Lower lobe of right lung (tissue), 2 donors: Measurements from ENCODE around the gene SUSD4. TPM values are rescaled to one million over a fixed set of nuclear protein-coding genes. Genes with fewer than 3 reads are reported as not detected.

Experiments used
- ATAC-seq, 2 donors: fragments of 200-7000 bp; cut with Tn5 transposase; one replicate each; pipeline ENCODE4 v1.9.1; 2020 to 2022; ENCODE audit warnings: mild to moderate bottlenecking in 2 of 2, moderate library complexity in 2 of 2
- DNase-seq: peaks from one replicate; pipeline ENCODE4 v3.0.0-alpha.2; 2020
- H3K27ac ChIP-seq: fragments of 200-600 bp; one replicate; pipeline ENCODE4 v1.8.0; 2022
- H3K27me3 ChIP-seq: fragments of 200-600 bp; one replicate; pipeline ENCODE4 v1.8.0; 2022; ENCODE audit warnings: low read depth
- H3K36me3 ChIP-seq: fragments of 200-600 bp; one replicate; pipeline ENCODE4 v1.8.0; 2022; ENCODE audit warnings: mild to moderate bottlenecking
- H3K4me1 ChIP-seq: fragments of 200-600 bp; one replicate; pipeline ENCODE4 v1.8.0; 2022
- H3K4me3 ChIP-seq: fragments of 200-600 bp; one replicate; pipeline ENCODE4 v1.8.0; 2022; ENCODE audit warnings: mild to moderate bottlenecking
- H3K9me3 ChIP-seq: fragments of 200-600 bp; one replicate; pipeline ENCODE4 v1.8.0; 2022
- intact Hi-C: fragments of 100-400 bp; cut with DNase I; formaldehyde crosslinking; loops from one replicate; pipeline ENCODE4 v1.11.0; 2022
- total RNA-seq: library from RNA; stranded (reverse); fragmentation: NEBNext Ultra II Directional; extraction: Animal tissue kit (Norgen Biotek cat#: 25700); gene quantifications from one replicate; pipeline ENCODE4 v1.2.1, GENCODE V29; 2021
- TF ChIP-seq, protein P1 (sequence below): fragments of 200-600 bp; IDR thresholded peaks from one replicate; pipeline ENCODE4 v1.8.0; 2022; ENCODE audit warnings: antibody characterized with exemption, mild to moderate bottlenecking
- donor health status: DM: no; HTN: yes; CAD: no; lungs with severe emphysema.

The SUSD4 gene
- total RNA-seq, 1 donor from 2014 or later, result 3.7 TPM

DNA sequence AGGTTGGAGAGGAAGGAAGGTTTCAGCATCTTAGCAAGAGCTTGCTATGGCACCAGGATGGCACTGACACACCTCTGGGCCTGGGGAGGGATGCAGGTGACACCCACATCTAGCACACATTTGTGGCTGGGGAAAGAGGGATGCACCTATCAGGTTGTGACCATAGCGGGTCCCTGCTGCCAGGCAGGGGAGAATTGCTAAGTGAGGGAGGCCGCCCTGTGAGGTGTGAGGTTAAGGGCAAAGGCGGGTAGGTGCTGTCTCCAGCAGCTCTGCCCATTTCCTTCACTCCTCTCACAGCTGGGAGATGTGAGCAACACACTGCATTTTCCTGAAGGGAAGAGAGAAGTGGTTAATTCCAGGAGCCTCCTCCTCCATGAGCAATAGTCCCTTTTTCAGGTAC, 137.7 kb downstream of the SUSD4 start:
- no peak for DNase-seq
- TF ChIP-seq, protein P1, sequence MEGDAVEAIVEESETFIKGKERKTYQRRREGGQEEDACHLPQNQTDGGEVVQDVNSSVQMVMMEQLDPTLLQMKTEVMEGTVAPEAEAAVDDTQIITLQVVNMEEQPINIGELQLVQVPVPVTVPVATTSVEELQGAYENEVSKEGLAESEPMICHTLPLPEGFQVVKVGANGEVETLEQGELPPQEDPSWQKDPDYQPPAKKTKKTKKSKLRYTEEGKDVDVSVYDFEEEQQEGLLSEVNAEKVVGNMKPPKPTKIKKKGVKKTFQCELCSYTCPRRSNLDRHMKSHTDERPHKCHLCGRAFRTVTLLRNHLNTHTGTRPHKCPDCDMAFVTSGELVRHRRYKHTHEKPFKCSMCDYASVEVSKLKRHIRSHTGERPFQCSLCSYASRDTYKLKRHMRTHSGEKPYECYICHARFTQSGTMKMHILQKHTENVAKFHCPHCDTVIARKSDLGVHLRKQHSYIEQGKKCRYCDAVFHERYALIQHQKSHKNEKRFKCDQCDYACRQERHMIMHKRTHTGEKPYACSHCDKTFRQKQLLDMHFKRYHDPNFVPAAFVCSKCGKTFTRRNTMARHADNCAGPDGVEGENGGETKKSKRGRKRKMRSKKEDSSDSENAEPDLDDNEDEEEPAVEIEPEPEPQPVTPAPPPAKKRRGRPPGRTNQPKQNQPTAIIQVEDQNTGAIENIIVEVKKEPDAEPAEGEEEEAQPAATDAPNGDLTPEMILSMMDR, result no peak
- intact Hi-C loops, result no loop called here
- Histone ChIP-seq H3K9me3 (no peaks in the 10 kb centered on the region), H3K4me3 (no peak overlapping the region), H3K27ac (no peak overlapping the region), H3K36me3 (no peaks in the 10 kb centered on the region), H3K4me1 (no peaks in the 10 kb centered on the region), H3K27me3 (no peaks in the 10 kb centered on the region)
- no peak for ATAC-seq

DNA sequence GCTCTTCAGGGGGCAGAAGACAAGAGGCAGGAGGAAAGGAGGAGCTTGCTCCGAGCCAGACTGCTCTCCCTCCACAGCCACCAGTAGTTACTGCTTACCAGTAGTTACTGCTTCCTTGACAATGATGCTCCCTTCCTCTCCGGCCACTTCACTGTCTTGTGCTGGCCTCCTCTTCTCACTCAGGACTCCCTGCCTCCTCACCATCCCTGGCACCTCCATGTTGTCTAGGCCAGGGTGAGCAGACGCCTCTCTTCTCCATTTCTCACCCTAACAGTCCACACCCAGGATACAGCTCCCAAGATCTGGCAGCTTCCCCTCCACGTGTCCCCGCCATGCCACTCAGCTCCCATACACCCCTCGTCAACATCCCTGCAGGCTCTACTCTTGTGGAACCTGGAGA, 138.5 kb downstream of the SUSD4 start:
- Histone ChIP-seq H3K4me3 (no peak overlapping the region), H3K36me3 (no peaks in the 10 kb centered on the region), H3K27me3 (no peaks in the 10 kb centered on the region), H3K9me3 (no peaks in the 10 kb centered on the region), H3K27ac (no peak overlapping the region), H3K4me1 (no peaks in the 10 kb centered on the region)
- intact Hi-C loops, result no loop called here
- DNase-seq (no peak), ATAC-seq (no peak)
- TF ChIP-seq, protein P1, result no peak

DNA sequence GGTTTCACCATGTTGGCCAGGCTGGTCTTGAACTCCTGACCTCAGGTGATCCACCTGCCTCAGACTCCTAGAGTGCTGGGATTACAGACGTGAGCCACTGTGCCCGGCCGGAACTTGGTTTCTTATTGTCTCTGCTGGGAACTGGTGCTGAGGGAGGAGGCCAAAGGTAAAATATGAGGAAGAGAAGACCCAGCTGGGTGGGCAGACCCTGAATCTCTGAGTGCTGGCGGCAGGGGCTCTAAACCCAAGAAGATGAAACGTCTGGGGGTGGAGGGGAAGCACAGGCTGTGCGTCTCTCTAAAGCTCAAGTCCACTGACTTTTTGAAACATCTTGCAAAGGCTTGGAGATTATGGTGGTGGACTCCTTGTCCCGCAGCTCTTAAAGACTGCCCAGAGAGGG, 138.9 kb downstream of the SUSD4 start:
- TF ChIP-seq, protein P1, result no peak
- intact Hi-C loops, result no loop called here
- no peak for DNase-seq

DNA sequence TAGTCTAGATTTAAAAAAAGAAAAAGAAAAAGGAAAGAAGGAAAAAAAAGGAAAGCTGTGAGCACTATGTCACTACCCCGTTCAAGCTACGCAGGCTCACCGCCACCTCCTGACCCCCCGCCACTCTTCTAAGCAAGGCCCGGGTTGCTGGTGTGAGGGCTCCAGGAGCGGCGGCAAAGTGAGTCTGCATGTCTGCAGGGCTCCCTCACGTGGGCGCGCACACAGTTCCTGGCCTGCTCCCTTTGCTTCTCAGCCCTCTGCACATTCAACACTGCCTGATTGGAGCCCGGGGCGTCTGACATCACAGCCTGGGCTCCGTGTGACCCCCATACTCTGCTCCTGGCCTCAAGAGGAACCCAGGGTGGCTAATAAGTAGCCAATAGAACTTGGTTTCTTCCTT, 139.5 kb downstream of the SUSD4 start:
- intact Hi-C loops, result no loop called here
- Histone ChIP-seq H3K4me3 (no peak overlapping the region), H3K4me1 (no peaks in the 10 kb centered on the region), H3K27me3 (no peaks in the 10 kb centered on the region), H3K36me3 (no peaks in the 10 kb centered on the region), H3K27ac (no peak overlapping the region), H3K9me3 (peaks cover under 1% of the 10 kb centered on the region)
- DNase-seq (no peak), ATAC-seq (no peak)
- TF ChIP-seq, protein P1, result no peak

More for the DNA sequence above, 138.9 kb downstream of the SUSD4 start:
- Histone ChIP-seq H3K9me3 (no peaks in the 10 kb centered on the region), H3K4me3 (no peak overlapping the region), H3K27ac (no peak overlapping the region), H3K4me1 (no peaks in the 10 kb centered on the region), H3K27me3 (no peaks in the 10 kb centered on the region), H3K36me3 (no peaks in the 10 kb centered on the region)
- ATAC-seq, result no peak

DNA sequence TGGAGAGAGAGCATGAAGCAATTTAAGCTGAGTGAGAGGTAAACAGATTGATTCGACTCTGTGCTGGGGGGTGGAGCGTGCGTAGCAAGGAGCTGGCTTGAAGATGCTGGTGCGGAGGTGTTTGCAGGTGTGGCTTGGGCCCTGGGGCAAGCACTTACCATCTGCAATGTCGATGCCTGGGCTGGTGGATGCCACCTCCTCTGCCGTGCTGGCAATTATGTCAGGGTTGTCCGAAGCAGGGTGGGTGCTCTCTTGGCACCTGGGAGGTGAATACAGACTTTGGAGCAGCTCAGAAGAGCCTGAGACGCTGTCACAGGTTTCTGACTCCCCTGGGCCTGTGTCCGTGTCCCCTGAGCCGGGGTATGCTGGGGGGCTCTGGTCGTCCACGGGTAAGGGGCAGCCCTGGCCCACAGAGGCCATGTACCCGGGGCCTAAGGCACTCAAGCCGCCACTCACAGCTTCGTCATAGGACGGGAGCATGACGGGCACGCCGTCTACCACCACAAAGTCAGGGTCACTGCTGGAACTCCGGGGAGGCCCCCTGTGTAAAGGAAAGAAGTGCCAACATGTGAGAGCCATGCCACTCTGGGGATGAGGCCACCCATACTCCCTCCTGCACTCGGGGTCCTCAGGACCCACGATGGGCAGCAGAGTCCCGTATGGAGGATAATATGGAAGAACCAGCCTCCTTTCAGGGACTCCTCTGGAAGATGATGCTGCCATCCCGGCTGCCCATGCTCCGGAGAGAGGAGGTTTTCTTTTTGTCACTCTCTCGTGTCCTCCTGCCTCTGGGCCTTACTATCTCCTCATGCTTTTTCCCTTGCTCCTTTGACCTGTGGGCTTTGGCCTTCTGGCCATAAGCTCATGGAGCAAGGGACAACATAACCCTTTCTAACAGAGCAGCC, 140.6 kb downstream of the SUSD4 start:
- Histone ChIP-seq H3K27me3 (no peaks in the 10 kb centered on the region), H3K4me3 (no peak overlapping the region), H3K36me3 (no peaks in the 10 kb centered on the region), H3K9me3 (peaks cover 11% of the 10 kb centered on the region), H3K27ac (no peak overlapping the region), H3K4me1 (no peaks in the 10 kb centered on the region)
- ATAC-seq, result no peak
- intact Hi-C loops, result no loop called here
- no peak for DNase-seq
- TF ChIP-seq, protein P1, result no peak
